PC-3 (cell line): ENCODE measurements around the gene AVEN. TPM values are rescaled to one million over a fixed set of nuclear protein-coding genes. Genes with fewer than 3 reads are reported as not detected.

ENCODE experiments used
- ATAC-seq: fragments of 200-7000 bp; cut with Tn5 transposase; 2 replicates; pipeline ENCODE4 v1.9.1; 2020; ENCODE audit warnings: mild to moderate bottlenecking, moderate library complexity
- BruUV-seq: library from RNA; stranded (reverse); fragments of 400-500 nt; replicated peaks from 2 replicates; lab custom pipeline; 2021; lab: Mats Ljungman, UMichigan
- CTCF ChIA-PET: fragments of 300-600 bp; sonication (Branson Sonifier 250); formaldehyde crosslinking; loops from one replicate; lab custom pipeline; 2022; ENCODE audit warnings: antibody characterized with exemption; lab: Charles Lee
- POLR2A ChIA-PET: fragments of 300-600 bp; sonication (Branson Sonifier 250); formaldehyde crosslinking; loops from one replicate; lab custom pipeline; 2022; ENCODE audit warnings: antibody characterized with exemption; ENCODE audit not compliant: unreplicated experiment; lab: Charles Lee
- DNase-seq: peaks from one replicate; pipeline ENCODE4 v3.0.0-alpha.2; 2015
- H2AFZ ChIP-seq: fragments of 300-600 bp; sonication (generic); 2 replicates; pipeline ENCODE4 v1.6.0; 2016; ENCODE audit warnings: antibody characterized with exemption, low read length
- H3F3A ChIP-seq: fragments of 300-600 bp; sonication (generic); one replicate; pipeline ENCODE4 v1.6.0; 2017; ENCODE audit warnings: antibody characterized with exemption, low read length, control low read depth, mild to moderate bottlenecking; ENCODE audit not compliant: unreplicated experiment
- H3K27ac ChIP-seq: fragments of 300-600 bp; sonication (generic); 2 replicates; pipeline ENCODE4 v1.5.1; 2016; ENCODE audit warnings: mild to moderate bottlenecking, low read length
- H3K27me3 ChIP-seq: fragments of 300-600 bp; sonication (generic); 2 replicates; pipeline ENCODE4 v1.6.1; 2016; ENCODE audit warnings: low read length, mixed read lengths
- H3K36me3 ChIP-seq: fragments of 300-600 bp; sonication (generic); 2 replicates; pipeline ENCODE4 v1.6.1; 2016; ENCODE audit warnings: low read depth, mixed run types, low read length, mixed read lengths
- H3K4me1 ChIP-seq: fragments of 300-600 bp; sonication (generic); 2 replicates; pipeline ENCODE4 v1.5.1; 2016; ENCODE audit warnings: low read length; ENCODE audit not compliant: insufficient read depth
- H3K4me2 ChIP-seq: fragments of 300-600 bp; sonication (generic); 2 replicates; pipeline ENCODE4 v1.6.0; 2016; ENCODE audit warnings: low read length
- H3K4me3 ChIP-seq: fragments of 300-600 bp; sonication (generic); 2 replicates; pipeline ENCODE4 v1.5.1; 2016; ENCODE audit warnings: mild to moderate bottlenecking, low read length, mixed read lengths
- H3K79me2 ChIP-seq: fragments of 300-600 bp; sonication (generic); 2 replicates; pipeline ENCODE4 v1.6.1; 2017; ENCODE audit warnings: low read length, mixed read lengths
- H3K9ac ChIP-seq: fragments of 300-600 bp; sonication (generic); 2 replicates; pipeline ENCODE4 v1.6.0; 2016; ENCODE audit warnings: mild to moderate bottlenecking, low read length
- H3K9me2 ChIP-seq: fragments of 300-600 bp; sonication (generic); replicated peaks from 2 replicates; pipeline ENCODE4 v1.6.1; 2016; ENCODE audit warnings: mixed run types, low read length, mixed read lengths
- H3K9me3 ChIP-seq: fragments of 300-600 bp; sonication (generic); 2 replicates; pipeline ENCODE4 v1.6.1; 2016; ENCODE audit warnings: low read length, mixed read lengths
- H4K20me1 ChIP-seq: fragments of 300-600 bp; sonication (generic); 2 replicates; pipeline ENCODE4 v1.6.1; 2016; ENCODE audit warnings: low read length, mixed read lengths
- EZH2 ChIP-seq: fragments of 300-600 bp; sonication (generic); IDR thresholded peaks from one replicate; pipeline ENCODE4 v1.6.1; 2017; ENCODE audit warnings: antibody characterized with exemption, mild to moderate bottlenecking, low read length; ENCODE audit not compliant: unreplicated experiment
- EZH2phosphoT487 ChIP-seq: fragments of 300-600 bp; sonication (generic); IDR thresholded peaks from 2 replicates; pipeline ENCODE4 v1.6.1; 2018; ENCODE audit warnings: mild to moderate bottlenecking, antibody characterized with exemption, low read length, borderline replicate concordance
- intact Hi-C: fragments of 100-400 bp; cut with micrococcal nuclease; formaldehyde crosslinking; loops from 2 replicates; pipeline ENCODE4 v1.9.0; 2023
- total RNA-seq: library from RNA; depleted of rRNA; stranded (reverse); fragments of >200 nt; gene quantifications from 2 replicates; pipeline ENCODE4 v1.2.3, GENCODE V29; 2014
- TF ChIP-seq, protein P1 (sequence below): fragments of 300-600 bp; sonication (generic); conservative IDR thresholded peaks from 2 replicates; pipeline ENCODE4 v1.5.1; 2017; ENCODE audit warnings: antibody characterized with exemption, low read depth, mild to moderate bottlenecking, low read length

Gene AVEN
- total RNA-seq, 1 experiment from 2014 or later, result 10.5 TPM

DNA sequence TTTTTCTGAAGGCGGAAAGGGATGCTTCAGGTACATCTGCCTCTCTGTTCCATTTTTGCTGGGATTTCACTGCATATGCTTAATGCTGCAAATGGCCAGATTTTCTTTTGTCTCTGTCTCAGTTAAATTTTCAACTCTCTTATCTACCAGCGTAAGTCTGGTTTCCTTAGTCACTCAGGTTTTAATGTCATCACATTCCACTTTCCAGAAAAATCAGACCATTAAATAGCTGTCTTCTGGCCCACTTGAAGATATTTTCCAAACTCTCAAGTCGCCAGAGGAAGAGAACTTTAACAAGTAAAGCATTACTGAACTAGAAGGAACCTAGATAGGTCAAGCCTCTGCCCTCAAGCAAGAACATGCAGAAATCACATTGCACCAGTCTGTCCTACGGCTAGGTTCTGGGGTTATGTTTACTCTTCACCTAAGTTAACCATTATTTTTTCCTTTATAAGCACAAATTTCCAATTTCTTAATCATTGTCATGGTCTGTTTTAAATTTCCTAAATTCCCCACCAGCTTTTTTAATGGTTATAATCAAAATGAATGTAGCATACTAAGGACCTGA is 26.5 kb downstream of the AVEN start:
- no peak for TF ChIP-seq EZH2
- TF ChIP-seq, protein P1, sequence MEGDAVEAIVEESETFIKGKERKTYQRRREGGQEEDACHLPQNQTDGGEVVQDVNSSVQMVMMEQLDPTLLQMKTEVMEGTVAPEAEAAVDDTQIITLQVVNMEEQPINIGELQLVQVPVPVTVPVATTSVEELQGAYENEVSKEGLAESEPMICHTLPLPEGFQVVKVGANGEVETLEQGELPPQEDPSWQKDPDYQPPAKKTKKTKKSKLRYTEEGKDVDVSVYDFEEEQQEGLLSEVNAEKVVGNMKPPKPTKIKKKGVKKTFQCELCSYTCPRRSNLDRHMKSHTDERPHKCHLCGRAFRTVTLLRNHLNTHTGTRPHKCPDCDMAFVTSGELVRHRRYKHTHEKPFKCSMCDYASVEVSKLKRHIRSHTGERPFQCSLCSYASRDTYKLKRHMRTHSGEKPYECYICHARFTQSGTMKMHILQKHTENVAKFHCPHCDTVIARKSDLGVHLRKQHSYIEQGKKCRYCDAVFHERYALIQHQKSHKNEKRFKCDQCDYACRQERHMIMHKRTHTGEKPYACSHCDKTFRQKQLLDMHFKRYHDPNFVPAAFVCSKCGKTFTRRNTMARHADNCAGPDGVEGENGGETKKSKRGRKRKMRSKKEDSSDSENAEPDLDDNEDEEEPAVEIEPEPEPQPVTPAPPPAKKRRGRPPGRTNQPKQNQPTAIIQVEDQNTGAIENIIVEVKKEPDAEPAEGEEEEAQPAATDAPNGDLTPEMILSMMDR, result no peak
- no peak for TF ChIP-seq EZH2phosphoT487
- no peaks in the 10 kb centered on the region for H3K27me3 ChIP-seq
- no peaks in the 10 kb centered on the region for H3F3A ChIP-seq
- no peak overlapping the region for H3K4me3 ChIP-seq
- no peaks in the 10 kb centered on the region for H4K20me1 ChIP-seq
- ChIA-PET CTCF (no interaction called here), POLR2A (no interaction called here)
- no peak overlapping the region for H2AFZ ChIP-seq
- H3K9ac ChIP-seq, result no peak overlapping the region
- no peaks in the 10 kb centered on the region for H3K9me3 ChIP-seq
- no peak for DNase-seq
- no peak overlapping the region for H3K4me2 ChIP-seq
- no TSS peak for BruUV-seq
- H3K79me2 ChIP-seq, result no peaks in the 10 kb centered on the region
- no peak for ATAC-seq
- no peaks in the 10 kb centered on the region for H3K9me2 ChIP-seq
- intact Hi-C loops, result no loop called here
- H3K36me3 ChIP-seq, result no peaks in the 10 kb centered on the region
- H3K27ac ChIP-seq, result no peak overlapping the region
- no peaks in the 10 kb centered on the region for H3K4me1 ChIP-seq

DNA sequence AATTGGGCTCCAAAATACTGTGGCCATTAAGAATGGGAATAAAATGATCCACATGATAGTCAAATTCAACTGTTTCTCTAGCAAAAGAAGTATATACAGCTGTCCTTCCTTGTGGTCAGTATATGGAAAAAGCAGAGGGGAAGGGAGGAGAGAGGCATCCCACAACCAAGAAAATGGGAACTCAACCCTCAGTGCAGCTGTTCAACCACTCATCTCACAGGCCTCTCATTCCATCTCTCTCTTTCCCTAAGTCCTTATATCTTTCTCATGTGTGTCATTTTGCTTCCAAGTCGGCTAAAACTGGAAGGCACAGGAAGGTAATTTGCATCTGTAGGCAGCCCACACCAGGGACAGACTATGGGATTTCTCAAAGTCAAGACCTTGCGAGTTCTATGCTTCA is 27.5 kb downstream of the AVEN start:
- ChIA-PET POLR2A (no interaction called here), CTCF (no interaction called here)
- no peaks in the 10 kb centered on the region for H3K27me3 ChIP-seq
- DNase-seq (no peak), ATAC-seq (no peak)
- H4K20me1 ChIP-seq, result no peaks in the 10 kb centered on the region
- no peak overlapping the region for H2AFZ ChIP-seq
- no peak overlapping the region for H3K9ac ChIP-seq
- TF ChIP-seq EZH2 (no peak), EZH2phosphoT487 (no peak)
- TF ChIP-seq, protein P1, result no peak
- H3K79me2 ChIP-seq, result no peaks in the 10 kb centered on the region
- no peaks in the 10 kb centered on the region for H3K9me2 ChIP-seq
- no peaks in the 10 kb centered on the region for H3K9me3 ChIP-seq
- H3K4me1 ChIP-seq, result no peaks in the 10 kb centered on the region
- H3K4me3 ChIP-seq, result no peak overlapping the region
- BruUV-seq, result no TSS peak
- intact Hi-C loops, result no loop called here
- no peaks in the 10 kb centered on the region for H3F3A ChIP-seq
- no peak overlapping the region for H3K4me2 ChIP-seq
- no peak overlapping the region for H3K27ac ChIP-seq
- H3K36me3 ChIP-seq, result no peaks in the 10 kb centered on the region

- H3K9me2 ChIP-seq, result no peaks in the 10 kb centered on the region
- no peak for DNase-seq
- intact Hi-C loops, result no loop called here
- TF ChIP-seq EZH2phosphoT487 (no peak), EZH2 (no peak)
- TF ChIP-seq, protein P1, result no peak
- no peak overlapping the region for H3K4me2 ChIP-seq
- no peaks in the 10 kb centered on the region for H3K27me3 ChIP-seq
- CTCF ChIA-PET, result no interaction called here
- H3F3A ChIP-seq, result no peaks in the 10 kb centered on the region
- no peak overlapping the region for H2AFZ ChIP-seq
- H3K4me3 ChIP-seq, result no peak overlapping the region
- H3K9me3 ChIP-seq, result no peaks in the 10 kb centered on the region
- no peaks in the 10 kb centered on the region for H3K36me3 ChIP-seq
- H3K4me1 ChIP-seq, result no peaks in the 10 kb centered on the region
- no peaks in the 10 kb centered on the region for H3K79me2 ChIP-seq
- H4K20me1 ChIP-seq, result no peaks in the 10 kb centered on the region
- H3K27ac ChIP-seq, result no peak overlapping the region
- no peak overlapping the region for H3K9ac ChIP-seq
- no TSS peak for BruUV-seq
- ATAC-seq, result no peak
- POLR2A ChIA-PET, result no interaction called here
These were observed 28.1 kb downstream of the AVEN start for GRCh38 chr15:34010921-34011320.
